Liver (tissue), 9 donors: ENCODE results near the gene RHOD. TPM values are rescaled to one million over a fixed set of nuclear protein-coding genes. Genes with fewer than 3 reads are reported as not detected.

Source experiments
- DNase-seq: peaks from one replicate; pipeline ENCODE4 v3.0.0-alpha.2; 2017; ENCODE audit warnings: low spot score
- H3K27ac ChIP-seq, 2 donors: one replicate each; pipeline ENCODE4 v1.7.0; 2013; ENCODE audit warnings: inconsistent platforms in 2 of 2, low read length in 2 of 2, control low read depth in 1 of 2, low read depth in 1 of 2, mild to moderate bottlenecking in 1 of 2
- H3K27me3 ChIP-seq, 4 donors: one replicate each; pipeline versions ENCODE4 v1.6.1 to v1.7.0; 2013; ENCODE audit warnings: low read length in 3 of 4, inconsistent platforms in 1 of 4, mild to moderate bottlenecking in 1 of 4, moderate library complexity in 1 of 4; ENCODE audit not compliant: control insufficient read depth in 4 of 4, insufficient read depth in 4 of 4
- H3K36me3 ChIP-seq, 4 donors: one replicate each; pipeline versions ENCODE4 v1.6.1 to v1.7.0; 2013; ENCODE audit warnings: low read length in 3 of 4, mild to moderate bottlenecking in 3 of 4, low read depth in 1 of 4, moderate library complexity in 1 of 4; ENCODE audit not compliant: control insufficient read depth in 4 of 4, insufficient read depth in 3 of 4
- H3K4me1 ChIP-seq, 4 donors: one replicate each; pipeline versions ENCODE4 v1.6.1 to v1.7.0; 2013; ENCODE audit warnings: low read length in 3 of 4, mild to moderate bottlenecking in 3 of 4, moderate library complexity in 1 of 4; ENCODE audit not compliant: control insufficient read depth in 4 of 4, insufficient read depth in 4 of 4
- H3K4me3 ChIP-seq, 3 donors: one replicate each; pipeline versions ENCODE4 v1.6.1 to v1.7.0; 2013; ENCODE audit warnings: low read length in 3 of 3, control low read depth in 1 of 3, low read depth in 1 of 3, mild to moderate bottlenecking in 1 of 3
- H3K9ac ChIP-seq, 2 donors: one replicate each; pipeline ENCODE4 v1.7.0; 2013; ENCODE audit warnings: low read length in 2 of 2, mild to moderate bottlenecking in 2 of 2, moderate library complexity in 2 of 2, control low read depth in 1 of 2, low read depth in 1 of 2
- H3K9me3 ChIP-seq, 4 donors: one replicate each; pipeline versions ENCODE4 v1.6.1 to v1.7.0; 2013; ENCODE audit warnings: low read length in 3 of 4; ENCODE audit not compliant: control insufficient read depth in 4 of 4
- ATF3 ChIP-seq: IDR thresholded peaks from 2 replicates; pipeline ENCODE4 v1.6.1; 2016; ENCODE audit warnings: antibody characterized with exemption
- CTCF ChIP-seq: fragments of 150-350 bp; IDR thresholded peaks from 2 replicates; pipeline ENCODE4 v1.5.1; 2017; ENCODE audit warnings: improper control_type of control experiment, low read depth, low read length; ENCODE audit not compliant: missing input control
- EGR1 ChIP-seq, 2 donors: IDR thresholded peaks; 2 replicates each; pipeline ENCODE4 v1.6.1; 2016 to 2018; ENCODE audit warnings: antibody characterized with exemption in 2 of 2, low read depth in 2 of 2
- FOXA1 ChIP-seq: IDR thresholded peaks from 2 replicates; pipeline ENCODE4 v1.6.1; 2016; ENCODE audit warnings: antibody characterized with exemption
- FOXA2 ChIP-seq: IDR thresholded peaks from 2 replicates; pipeline ENCODE4 v1.6.1; 2016; ENCODE audit warnings: antibody characterized with exemption
- GABPA ChIP-seq, 2 donors: IDR thresholded peaks in 1 of 2; conservative IDR thresholded peaks in 1 of 2; 2 replicates each; pipeline ENCODE4 v1.6.1; 2016; ENCODE audit warnings: antibody characterized with exemption in 2 of 2, mild to moderate bottlenecking in 1 of 2, moderate library complexity in 1 of 2
- HNF4A ChIP-seq, 2 donors: conservative IDR thresholded peaks; 2 replicates each; pipeline ENCODE4 v1.6.1; 2016; ENCODE audit warnings: antibody characterized with exemption in 2 of 2, mild to moderate bottlenecking in 2 of 2
- HNF4G ChIP-seq: IDR thresholded peaks from 2 replicates; pipeline ENCODE4 v1.6.1; 2016; ENCODE audit warnings: antibody characterized with exemption
- JUND ChIP-seq, 2 donors: IDR thresholded peaks; 2 replicates each; pipeline ENCODE4 v1.6.1; 2016; ENCODE audit warnings: antibody characterized with exemption in 2 of 2
- MAX ChIP-seq: IDR thresholded peaks from 2 replicates; pipeline ENCODE4 v1.6.1; 2016; ENCODE audit warnings: antibody characterized with exemption
- RAD21 ChIP-seq, 2 donors: IDR thresholded peaks; 2 replicates each; pipeline ENCODE4 v1.6.1; 2016; ENCODE audit warnings: antibody characterized with exemption in 2 of 2, mild to moderate bottlenecking in 2 of 2
- REST ChIP-seq: IDR thresholded peaks from 2 replicates; pipeline ENCODE4 v1.6.1; 2016; ENCODE audit warnings: antibody characterized with exemption, mild to moderate bottlenecking
- RXRA ChIP-seq, 2 donors: IDR thresholded peaks; 2 replicates each; pipeline ENCODE4 v1.6.1; 2017 to 2018; ENCODE audit warnings: antibody characterized with exemption in 2 of 2, mild to moderate bottlenecking in 1 of 2
- SP1 ChIP-seq: IDR thresholded peaks from 2 replicates; pipeline ENCODE4 v1.6.1; 2018; ENCODE audit warnings: antibody characterized with exemption, mild to moderate bottlenecking
- TAF1 ChIP-seq: conservative IDR thresholded peaks from 2 replicates; pipeline ENCODE4 v1.6.1; 2016; ENCODE audit warnings: antibody characterized with exemption, mild to moderate bottlenecking
- YY1 ChIP-seq: IDR thresholded peaks from 2 replicates; pipeline ENCODE4 v1.6.1; 2016; ENCODE audit warnings: antibody characterized with exemption, mild to moderate bottlenecking
- WGBS: extraction: QIAGEN DNeasy Blood & Tissue Kit; methylation state at CpG from one replicate; pipeline ENCODE4 v1.1.7; 2013; 5-methylcytosine and 5-hydroxymethylcytosine counted together
- polyA plus RNA-seq, 2 donors: library from polyadenylated mRNA; stranded (reverse) in 1 of 2; unstranded in 1 of 2; fragments of 200-250 nt in 1 of 2; fragments of >200 nt in 1 of 2; fragmentation: Nextera tagmentation in 1 of 2; extraction: Ambion mirVana in 1 of 2; gene quantifications; one replicate each; pipeline versions ENCODE4 v1.2.1 to v1.2.3, GENCODE V29; 2013 to 2015
- total RNA-seq, 2 donors: library from RNA; depleted of rRNA; stranded (reverse); fragments of >200 nt; gene quantifications; one replicate each; pipeline ENCODE4 v1.2.3, GENCODE V29; 2014
- donor health status: healthy.
- donor health status: healthy.
- donor health status: healthy.
- donor health status: healthy.
- donor health status: healthy.

The RHOD gene
- total and polyA plus RNA-seq, 4 donors, result 7.8 to 50.7 (median 33.2) TPM

- WGBS, result 84% methylated on average over 5 of the region's 5 CpGs
- H3K27ac ChIP-seq, result peak overlapping the region; percentile 44 to 49
- no peaks in the 10 kb centered on the region for H3K36me3 ChIP-seq
- no peaks in the 10 kb centered on the region for H3K27me3 ChIP-seq
- no peaks in the 10 kb centered on the region for H3K9me3 ChIP-seq
- H3K4me1 ChIP-seq, result peaks cover 11 to 49% (median 29%) of the 10 kb centered on the region in 4 donors
- H3K9ac ChIP-seq, result peak overlapping the region in 1 of 2 donors; percentile 45
- no peak overlapping the region for H3K4me3 ChIP-seq
- TF ChIP-seq ATF3 (no peak), RXRA (IDR thresholded peaks at IDR 0.05) (no peak), SP1 (no peak), HNF4G (no peak), TAF1 (no peak), RAD21 (IDR thresholded peaks at IDR 0.05) (no peak), YY1 (no peak), FOXA2 (no peak), MAX (no peak), JUND (IDR thresholded peaks at IDR 0.05) (no peak)
- no peak for DNase-seq
Observed at GRCh38 chr11:67024410-67024809, 32.2 kb upstream of the RHOD start.

- no peaks in the 10 kb centered on the region for H3K27me3 ChIP-seq
- WGBS, result 76% methylated on average over 1 of the region's 1 CpG
- peaks cover 11 to 49% (median 29%) of the 10 kb centered on the region in 4 donors for H3K4me1 ChIP-seq
- TF ChIP-seq ATF3 (no peak), JUND (IDR thresholded peaks at IDR 0.05) (no peak), REST (no peak), FOXA1 (no peak), HNF4G (no peak), RXRA (IDR thresholded peaks at IDR 0.05) (no peak), RAD21 (IDR thresholded peaks at IDR 0.05) (no peak), CTCF (no peak), SP1 (no peak), YY1 (no peak), EGR1 (IDR thresholded peaks at IDR 0.05; ENCODE audit: low read depth in 2 of 2) (no peak), GABPA (IDR thresholded peaks at IDR 0.05 in 1 of 2, conservative IDR thresholded peaks at IDR 0.05 in 1 of 2) (no peak), MAX (no peak), HNF4A (conservative IDR thresholded peaks at IDR 0.05) (no peak)
- peak overlapping the region in 1 of 2 donors; percentile 35 for H3K27ac ChIP-seq
- DNase-seq, result no peak
- H3K9ac ChIP-seq, result no peak overlapping the region
- no peak overlapping the region for H3K4me3 ChIP-seq
- no peaks in the 10 kb centered on the region for H3K9me3 ChIP-seq
- H3K36me3 ChIP-seq, result no peaks in the 10 kb centered on the region
Observed at GRCh38 chr11:67024966-67025365, 31.7 kb upstream of the RHOD start.
